K562 (cell line): ENCODE results near the gene FCSK. TPM values are rescaled to one million over a fixed set of nuclear protein-coding genes. Genes with fewer than 3 reads are reported as not detected.

Experiments
- ARHGAP35 ChIP-seq: fragments of 450-650 bp; IDR thresholded peaks from 2 replicates; pipeline ENCODE4 v1.6.1; 2018; ENCODE audit not compliant: partially characterized antibody
- C11orf30 ChIP-seq: fragments of 450-650 bp; IDR thresholded peaks from 2 replicates; pipeline ENCODE4 v1.6.1; 2016; ENCODE audit warnings: low read depth, mild to moderate bottlenecking
- CBX3 ChIP-seq, 2 experiments: IDR thresholded peaks; 1 replicate in 1 of 2; 2 replicates in 1 of 2; pipeline ENCODE4 v1.6.1; 2012; ENCODE audit warnings: inconsistent platforms in 2 of 2, low read length in 2 of 2, borderline replicate concordance in 1 of 2, control low read depth in 1 of 2
- CHD2 ChIP-seq: IDR thresholded peaks from 2 replicates; pipeline ENCODE4 v1.6.1; 2011; ENCODE audit warnings: low read depth, low read length
- CREM ChIP-seq: IDR thresholded peaks from 2 replicates; pipeline ENCODE4 v1.6.1; 2014; ENCODE audit warnings: antibody characterized with exemption, low read depth
- CXXC5 ChIP-seq: fragments of 250-450 bp; sonication (Bioruptor Pico); IDR thresholded peaks from 2 replicates; pipeline ENCODE4 v1.8.0; 2022; ENCODE audit warnings: inconsistent platforms, mild to moderate bottlenecking, moderate library complexity
- ERF ChIP-seq: fragments of 450-650 bp; formaldehyde crosslinking; IDR thresholded peaks from 2 replicates; pipeline ENCODE4 v1.4.0; 2020; ENCODE audit warnings: mild to moderate bottlenecking, mixed read lengths
- ETS2 ChIP-seq: IDR thresholded peaks from 2 replicates; pipeline ENCODE4 v1.6.1; 2016; ENCODE audit warnings: borderline replicate concordance, missing genetic modification characterization, mild to moderate bottlenecking, moderate library complexity, missing compliant biosample characterization; ENCODE audit not compliant: poor library complexity, severe bottlenecking
- FOXA1 ChIP-seq: fragments of 450-650 bp; IDR thresholded peaks from 2 replicates; pipeline ENCODE4 v1.6.1; 2016; ENCODE audit warnings: mild to moderate bottlenecking, borderline replicate concordance
- FOXJ2 ChIP-seq: fragments of 200-800 bp; sonication (Bioruptor generic); IDR thresholded peaks from 2 replicates; pipeline ENCODE4 v1.6.1; 2016; ENCODE audit warnings: missing genetic modification characterization, missing compliant biosample characterization
- HDAC3 ChIP-seq: fragments of 450-650 bp; IDR thresholded peaks from 2 replicates; pipeline ENCODE4 v1.6.1; 2018; ENCODE audit warnings: borderline replicate concordance, mild to moderate bottlenecking, moderate library complexity; ENCODE audit not compliant: partially characterized antibody
- RBM15 ChIP-seq: fragments of 200-400 bp; formaldehyde crosslinking; IDR thresholded peaks from 2 replicates; pipeline ENCODE4 v1.6.1; 2018; ENCODE audit warnings: mild to moderate bottlenecking, low read length, moderate library complexity; ENCODE audit not compliant: insufficient read depth
- RFX5 ChIP-seq: IDR thresholded peaks from 2 replicates; pipeline ENCODE4 v1.6.1; 2011; ENCODE audit warnings: low read depth, mild to moderate bottlenecking, improper control_type of control experiment, low read length
- SMARCC2 ChIP-seq: fragments of 450-650 bp; IDR thresholded peaks from 2 replicates; pipeline ENCODE4 v1.6.1; 2017; ENCODE audit warnings: antibody characterized with exemption, moderate library complexity, mild to moderate bottlenecking, low read depth
- STAT5B ChIP-seq: fragments of 250-450 bp; sonication (Bioruptor Pico); IDR thresholded peaks from 2 replicates; pipeline ENCODE4 v1.8.0; 2021; ENCODE audit warnings: mild to moderate bottlenecking, inconsistent platforms
- TRIM28 ChIP-seq: fragments of 450-650 bp; IDR thresholded peaks from 2 replicates; pipeline ENCODE4 v1.6.1; 2017
- ZC3H8 ChIP-seq: fragments of 450-650 bp; IDR thresholded peaks from 2 replicates; pipeline ENCODE4 v1.6.1; 2017
- ZEB2 ChIP-seq: fragments of 450-650 bp; IDR thresholded peaks from 2 replicates; pipeline ENCODE4 v1.6.1; 2016
- ZNF232 ChIP-seq: sonication (generic); formaldehyde crosslinking; IDR thresholded peaks from 2 replicates; pipeline ENCODE4 v1.8.0; 2022; ENCODE audit warnings: mild to moderate bottlenecking, missing genetic modification reagents
- ZNF551 ChIP-seq: fragments of 250-450 bp; sonication (Bioruptor Pico); IDR thresholded peaks from 2 replicates; pipeline ENCODE4 v1.5.0; 2021; ENCODE audit warnings: mild to moderate bottlenecking, moderate library complexity
- ZNF586 ChIP-seq: fragments of 450-650 bp; formaldehyde crosslinking; conservative IDR thresholded peaks from 2 replicates; pipeline ENCODE4 v1.4.0; 2020; ENCODE audit warnings: mild to moderate bottlenecking, moderate library complexity
- ZNF830 ChIP-seq: fragments of 250-450 bp; sonication (Bioruptor Pico); IDR thresholded peaks from 2 replicates; pipeline ENCODE4 v1.5.0; 2021; ENCODE audit warnings: mild to moderate bottlenecking
- polyA plus RNA-seq, 8 experiments: library from polyadenylated mRNA; depleted of rRNA in 4 of 8; stranded (reverse) in 5 of 8; unstranded in 3 of 8; fragments of >200 nt; fragmentation: Nextera tagmentation in 2 of 8; fragmentation: Illumina TruSeq in 1 of 8; extraction: Ambion mirVana in 2 of 8; extraction: Trizol in 1 of 8; gene quantifications; 2 replicates each; pipeline versions ENCODE4 v1.2.1 to v1.2.3, GENCODE V29; 2011 to 2014; ENCODE audit warnings: inconsistent platforms in 1 of 8, missing spikeins in 1 of 8
- total RNA-seq, 7 experiments: library from RNA; depleted of rRNA in 6 of 7; stranded (reverse); fragments of >200 nt in 6 of 7; fragmentation: Illumina TruSeq in 2 of 7; extraction: Trizol in 2 of 7; gene quantifications; 2 replicates each; pipeline versions ENCODE4 v1.2.1 to v1.2.3, GENCODE V29; 2011 to 2021; ENCODE audit warnings: low replicate concordance in 1 of 7
- TF ChIP-seq, protein P1 (sequence below): fragments of 450-650 bp; IDR thresholded peaks from 2 replicates; pipeline ENCODE4 v1.6.1; 2016; ENCODE audit warnings: mild to moderate bottlenecking
- TF ChIP-seq, protein P2 (sequence below): fragments of 250-450 bp; sonication (Bioruptor Pico); IDR thresholded peaks from 2 replicates; pipeline ENCODE4 v1.8.0; 2021; ENCODE audit warnings: borderline replicate concordance, mild to moderate bottlenecking, moderate library complexity; ENCODE audit not compliant: poor library complexity, severe bottlenecking
- TF ChIP-seq, protein P3 (sequence below): fragments of 250-450 bp; sonication (Bioruptor Pico); IDR thresholded peaks from 2 replicates; pipeline ENCODE4 v1.5.0; 2021; ENCODE audit warnings: mild to moderate bottlenecking, moderate library complexity

The FCSK gene
- total and polyA plus RNA-seq, 9 of the 15 experiments (the other 6 are each of a cell fraction or from before 2014, with no cell fraction given), result 0.92 to 18.6 (median 8.3) TPM

GRCh38 chr16:70454222-70455034 lies at the start of gene FCSK (continued):
- TF ChIP-seq SMARCC2 (no peak), RBM15 (no peak), ZC3H8 (no peak), CREM (peak; percentile 96), C11orf30 (peak; percentile 60), ETS2 (tag) (no peak), ERF (CRISPR knock-in tag) (no peak), ZEB2 (peak; percentile 62; the same call in 1 of the 2 replicates), ZNF551 (CRISPR knock-in tag) (no peak), ARHGAP35 (no peak), FOXJ2 (tag) (no peak), CXXC5 (CRISPR knock-in tag) (peak; percentile 93), FOXA1 (no peak), RFX5 (no peak), ZNF830 (CRISPR knock-in tag) (no peak), CBX3 (IDR thresholded peaks at IDR 0.05; ENCODE audit: borderline replicate concordance in 1 of 2, low read length in 2 of 2) (no peak), HDAC3 (no peak), TRIM28 (no peak), STAT5B (CRISPR knock-in tag) (no peak), ZNF232 (CRISPR knock-in tag) (no peak), ZNF586 (CRISPR knock-in tag) (no peak), CHD2 (peak; percentile 85)
- TF ChIP-seq, protein P1, sequence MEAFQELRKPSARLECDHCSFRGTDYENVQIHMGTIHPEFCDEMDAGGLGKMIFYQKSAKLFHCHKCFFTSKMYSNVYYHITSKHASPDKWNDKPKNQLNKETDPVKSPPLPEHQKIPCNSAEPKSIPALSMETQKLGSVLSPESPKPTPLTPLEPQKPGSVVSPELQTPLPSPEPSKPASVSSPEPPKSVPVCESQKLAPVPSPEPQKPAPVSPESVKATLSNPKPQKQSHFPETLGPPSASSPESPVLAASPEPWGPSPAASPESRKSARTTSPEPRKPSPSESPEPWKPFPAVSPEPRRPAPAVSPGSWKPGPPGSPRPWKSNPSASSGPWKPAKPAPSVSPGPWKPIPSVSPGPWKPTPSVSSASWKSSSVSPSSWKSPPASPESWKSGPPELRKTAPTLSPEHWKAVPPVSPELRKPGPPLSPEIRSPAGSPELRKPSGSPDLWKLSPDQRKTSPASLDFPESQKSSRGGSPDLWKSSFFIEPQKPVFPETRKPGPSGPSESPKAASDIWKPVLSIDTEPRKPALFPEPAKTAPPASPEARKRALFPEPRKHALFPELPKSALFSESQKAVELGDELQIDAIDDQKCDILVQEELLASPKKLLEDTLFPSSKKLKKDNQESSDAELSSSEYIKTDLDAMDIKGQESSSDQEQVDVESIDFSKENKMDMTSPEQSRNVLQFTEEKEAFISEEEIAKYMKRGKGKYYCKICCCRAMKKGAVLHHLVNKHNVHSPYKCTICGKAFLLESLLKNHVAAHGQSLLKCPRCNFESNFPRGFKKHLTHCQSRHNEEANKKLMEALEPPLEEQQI, result no peak
- TF ChIP-seq, protein P2, sequence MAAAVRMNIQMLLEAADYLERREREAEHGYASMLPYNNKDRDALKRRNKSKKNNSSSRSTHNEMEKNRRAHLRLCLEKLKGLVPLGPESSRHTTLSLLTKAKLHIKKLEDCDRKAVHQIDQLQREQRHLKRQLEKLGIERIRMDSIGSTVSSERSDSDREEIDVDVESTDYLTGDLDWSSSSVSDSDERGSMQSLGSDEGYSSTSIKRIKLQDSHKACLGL, result no peak
- TF ChIP-seq, protein P3, sequence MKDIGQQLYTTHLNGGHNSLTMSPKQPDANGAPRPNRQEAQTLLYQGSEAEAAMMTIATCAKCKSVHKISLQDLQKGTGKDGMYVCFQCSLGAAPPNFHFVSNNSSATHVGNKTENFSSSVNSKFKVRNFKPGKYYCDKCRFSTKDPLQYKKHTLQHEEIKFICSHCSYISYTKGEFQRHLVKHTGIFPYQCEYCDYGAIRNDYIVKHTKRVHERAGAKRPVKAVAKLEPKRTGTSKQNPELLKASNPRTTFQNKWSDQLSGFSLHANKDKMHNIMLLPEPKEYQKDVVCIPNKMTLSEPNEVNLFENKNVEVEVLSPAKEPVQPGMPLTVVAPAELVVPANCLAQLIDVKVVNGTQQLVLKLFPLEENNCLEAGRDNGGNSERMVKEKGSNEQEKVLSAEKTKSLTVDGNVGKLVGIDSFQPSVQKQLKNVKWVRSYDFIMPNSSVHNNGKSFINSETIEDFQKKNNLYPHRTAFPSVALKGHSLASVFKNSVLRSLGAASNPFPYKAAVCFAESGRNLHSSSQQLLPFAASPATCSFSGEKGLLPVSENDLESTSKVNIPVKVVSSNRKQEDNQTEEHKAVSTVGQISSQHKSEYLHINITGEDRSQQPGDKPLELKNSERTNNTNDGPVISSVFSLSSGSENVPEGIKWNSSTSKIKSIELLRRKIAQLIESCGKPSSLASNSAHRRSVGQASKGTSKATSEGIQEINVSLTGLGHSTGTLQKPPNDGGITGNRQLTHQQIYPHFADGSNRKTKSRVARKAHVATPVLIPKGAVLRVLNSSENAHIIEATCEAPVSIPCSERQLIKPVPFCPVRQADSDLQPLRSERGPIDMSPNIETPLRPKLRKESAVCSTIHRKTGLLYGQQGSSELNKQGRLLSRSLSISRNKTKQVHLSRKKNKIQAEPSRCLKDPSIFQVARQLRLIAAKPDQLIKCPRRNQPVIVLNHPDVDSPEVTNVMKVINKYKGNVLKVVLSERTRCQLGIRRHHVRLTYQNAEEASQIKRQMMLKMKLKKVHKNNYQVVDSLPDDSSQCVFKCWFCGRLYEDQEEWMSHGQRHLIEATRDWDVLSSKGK (CRISPR knock-in tag), result no peak
